ENCODE data around the gene PKNOX1. TPM values are rescaled to one million over a fixed set of nuclear protein-coding genes. Genes with fewer than 3 reads are reported as not detected.
A peak's percentile ranks its signal among the peaks of the same experiment; 100 is the strongest.

Gene PKNOX1
- total and polyA plus RNA-seq, 9 of the 15 experiments (the other 6 are each of a cell fraction or from before 2014, with no cell fraction given) = 8.8 to 25.9 (median 13.2) TPM

GRCh38 chr21:42983103-42983502 lies 8.7 kb downstream of the PKNOX1 start:
- no peak overlapping the region for H3K27ac ChIP-seq (ENCODE audit: extremely low read depth, low read depth, low read length)
- POLR2A ChIA-PET = interaction anchor here (1.1 to 10.7 kb wide), 2 partner anchors 9 to 11 kb away, joined by 3 to 105 read pairs; partner anchors contain the start of gene PKNOX1
- BruUV-seq (replicated peaks) = no TSS peak
- H3K4me2 ChIP-seq (ENCODE audit: insufficient read depth, low read length) = no peak overlapping the region
- H3K9me1 ChIP-seq (ENCODE audit: control insufficient read depth, insufficient read depth, low read length) = no peaks in the 10 kb centered on the region
- CTCF ChIA-PET (ENCODE audit: low intra/inter-chr PET ratio) = no interaction called here
- no peaks in the 10 kb centered on the region for H3K27me3 ChIP-seq (ENCODE audit: control insufficient read depth in 2 of 2, insufficient read depth in 2 of 2, low read length in 2 of 2)
- H3K36me3 ChIP-seq (ENCODE audit: control insufficient read depth, insufficient read depth, low read length) = peaks cover 8% of the 10 kb centered on the region; the same call in 2 of the 3 replicates
- DNase-seq (ENCODE audit: extremely low read depth in 1 of 4, low spot score in 3 of 4) (no peak), FAIRE-seq (no peak), ATAC-seq (no peak)
- H3K9me3 ChIP-seq (replicated peaks; ENCODE audit: control insufficient read depth, insufficient read depth, low read depth, low read length) = no peaks in the 10 kb centered on the region
- H3K4me1 ChIP-seq (replicated peaks in 1 of 2; ENCODE audit: control insufficient read depth in 2 of 2, insufficient read depth in 2 of 2, low read length in 2 of 2) = peaks cover 6 to 10% of the 10 kb centered on the region in 2 experiments; a peak in 4 of 5 replicates
- WGBS (ENCODE audit: insufficient coverage, low coverage, missing lambda C conversion rate) = 70% methylated on average over 2 of the region's 2 CpGs
- intact Hi-C loops (cut with micrococcal nuclease) = no loop called here
- TF ChIP-seq KLF16 (IDR thresholded peaks at IDR 0.05) (no peak), DNMT1 (IDR thresholded peaks at IDR 0.05) (no peak), TAF7 (tag; IDR thresholded peaks at IDR 0.05) (no peak), POLR2A (conservative IDR thresholded peaks at IDR 0.05) (no peak)
- H2AFZ ChIP-seq (ENCODE audit: low read depth, low read length) = no peak overlapping the region
- H3K9ac ChIP-seq (ENCODE audit: insufficient read depth in 1 of 2, low read depth in 2 of 2, low read length in 2 of 2) = no peak overlapping the region
- in situ Hi-C loops (cut with MboI) = no loop called here
- no peak overlapping the region for H3K4me3 ChIP-seq
- peaks cover 35% of the 10 kb centered on the region for H3K79me2 ChIP-seq (ENCODE audit: control insufficient read depth, insufficient read depth, low read length)
- H4K20me1 ChIP-seq (replicated peaks; ENCODE audit: control insufficient read depth, insufficient read depth, low read length) = no peaks in the 10 kb centered on the region

- Histone ChIP-seq H3K9me3 (replicated peaks; ENCODE audit: control insufficient read depth, insufficient read depth, low read depth, low read length) (no peaks in the 10 kb centered on the region), H3K27ac (ENCODE audit: extremely low read depth, low read depth, low read length) (no peak overlapping the region), H3K4me1 (replicated peaks in 1 of 2; ENCODE audit: control insufficient read depth in 2 of 2, insufficient read depth in 2 of 2, low read length in 2 of 2) (peaks cover 6 to 15% of the 10 kb centered on the region in 2 experiments), H3K4me2 (ENCODE audit: insufficient read depth, low read length) (no peak overlapping the region), H2AFZ (ENCODE audit: low read depth, low read length) (no peak overlapping the region), H3K27me3 (ENCODE audit: control insufficient read depth in 2 of 2, insufficient read depth in 2 of 2, low read length in 2 of 2) (no peaks in the 10 kb centered on the region), H3K9ac (ENCODE audit: insufficient read depth in 1 of 2, low read depth in 2 of 2, low read length in 2 of 2) (no peak overlapping the region), H4K20me1 (replicated peaks; ENCODE audit: control insufficient read depth, insufficient read depth, low read length) (peaks cover 5% of the 10 kb centered on the region; the same call in 1 of the 2 replicates), H3K4me3 (no peak overlapping the region), H3K9me1 (ENCODE audit: control insufficient read depth, insufficient read depth, low read length) (no peaks in the 10 kb centered on the region), H3K79me2 (ENCODE audit: control insufficient read depth, insufficient read depth, low read length) (peaks cover 34% of the 10 kb centered on the region), H3K36me3 (ENCODE audit: control insufficient read depth, insufficient read depth, low read length) (peaks cover 5% of the 10 kb centered on the region; the same call in 2 of the 3 replicates)
- ATAC-seq (no peak), FAIRE-seq (no peak), DNase-seq (ENCODE audit: extremely low read depth in 1 of 4, low spot score in 3 of 4) (no peak)
- in situ Hi-C loops (cut with MboI) = no loop called here
- 74% methylated on average over 5 of the region's 5 CpGs for WGBS (ENCODE audit: insufficient coverage, low coverage, missing lambda C conversion rate)
- TF ChIP-seq CREM (IDR thresholded peaks at IDR 0.05; ENCODE audit: low read depth) (no peak), ZBTB11 (CRISPR knock-in tag; IDR thresholded peaks at IDR 0.05) (no peak), ZFP91 (CRISPR knock-in tag; IDR thresholded peaks at IDR 0.05) (peak; percentile 81), SETDB1 (IDR thresholded peaks at IDR 0.05; ENCODE audit: low read length) (no peak)
- ChIA-PET POLR2A (interaction anchor here (1.1 to 10.7 kb wide), 2 partner anchors 10 kb away, joined by 3 to 105 read pairs; partner anchors contain the start of gene PKNOX1), CTCF (ENCODE audit: low intra/inter-chr PET ratio) (no interaction called here)
- BruUV-seq (replicated peaks) = no TSS peak
- intact Hi-C loops (cut with micrococcal nuclease) = no loop called here
Measured at GRCh38 chr21:42983869-42984268, 9.5 kb downstream of the PKNOX1 start.

Data from K562 (cell line).